Liver (tissue), 9 donors: ENCODE measurements around the gene FAM78A. TPM values are rescaled to one million over a fixed set of nuclear protein-coding genes. Genes with fewer than 3 reads are reported as not detected.

Source experiments
- DNase-seq: peaks from one replicate; pipeline ENCODE4 v3.0.0-alpha.2; 2017; ENCODE audit warnings: low spot score
- H3K27ac ChIP-seq, 2 donors: one replicate each; pipeline ENCODE4 v1.7.0; 2013; ENCODE audit warnings: inconsistent platforms in 2 of 2, low read length in 2 of 2, control low read depth in 1 of 2, low read depth in 1 of 2, mild to moderate bottlenecking in 1 of 2
- H3K27me3 ChIP-seq, 4 donors: one replicate each; pipeline versions ENCODE4 v1.6.1 to v1.7.0; 2013; ENCODE audit warnings: low read length in 3 of 4, inconsistent platforms in 1 of 4, mild to moderate bottlenecking in 1 of 4, moderate library complexity in 1 of 4; ENCODE audit not compliant: control insufficient read depth in 4 of 4, insufficient read depth in 4 of 4
- H3K36me3 ChIP-seq, 4 donors: one replicate each; pipeline versions ENCODE4 v1.6.1 to v1.7.0; 2013; ENCODE audit warnings: low read length in 3 of 4, mild to moderate bottlenecking in 3 of 4, low read depth in 1 of 4, moderate library complexity in 1 of 4; ENCODE audit not compliant: control insufficient read depth in 4 of 4, insufficient read depth in 3 of 4
- H3K4me1 ChIP-seq, 4 donors: one replicate each; pipeline versions ENCODE4 v1.6.1 to v1.7.0; 2013; ENCODE audit warnings: low read length in 3 of 4, mild to moderate bottlenecking in 3 of 4, moderate library complexity in 1 of 4; ENCODE audit not compliant: control insufficient read depth in 4 of 4, insufficient read depth in 4 of 4
- H3K4me3 ChIP-seq, 3 donors: one replicate each; pipeline versions ENCODE4 v1.6.1 to v1.7.0; 2013; ENCODE audit warnings: low read length in 3 of 3, control low read depth in 1 of 3, low read depth in 1 of 3, mild to moderate bottlenecking in 1 of 3
- H3K9ac ChIP-seq, 2 donors: one replicate each; pipeline ENCODE4 v1.7.0; 2013; ENCODE audit warnings: low read length in 2 of 2, mild to moderate bottlenecking in 2 of 2, moderate library complexity in 2 of 2, control low read depth in 1 of 2, low read depth in 1 of 2
- H3K9me3 ChIP-seq, 4 donors: one replicate each; pipeline versions ENCODE4 v1.6.1 to v1.7.0; 2013; ENCODE audit warnings: low read length in 3 of 4; ENCODE audit not compliant: control insufficient read depth in 4 of 4
- ATF3 ChIP-seq: IDR thresholded peaks from 2 replicates; pipeline ENCODE4 v1.6.1; 2016; ENCODE audit warnings: antibody characterized with exemption
- CTCF ChIP-seq: fragments of 150-350 bp; IDR thresholded peaks from 2 replicates; pipeline ENCODE4 v1.5.1; 2017; ENCODE audit warnings: improper control_type of control experiment, low read depth, low read length; ENCODE audit not compliant: missing input control
- EGR1 ChIP-seq, 2 donors: IDR thresholded peaks; 2 replicates each; pipeline ENCODE4 v1.6.1; 2016 to 2018; ENCODE audit warnings: antibody characterized with exemption in 2 of 2, low read depth in 2 of 2
- FOXA1 ChIP-seq: IDR thresholded peaks from 2 replicates; pipeline ENCODE4 v1.6.1; 2016; ENCODE audit warnings: antibody characterized with exemption
- FOXA2 ChIP-seq: IDR thresholded peaks from 2 replicates; pipeline ENCODE4 v1.6.1; 2016; ENCODE audit warnings: antibody characterized with exemption
- GABPA ChIP-seq, 2 donors: IDR thresholded peaks in 1 of 2; conservative IDR thresholded peaks in 1 of 2; 2 replicates each; pipeline ENCODE4 v1.6.1; 2016; ENCODE audit warnings: antibody characterized with exemption in 2 of 2, mild to moderate bottlenecking in 1 of 2, moderate library complexity in 1 of 2
- HNF4A ChIP-seq, 2 donors: conservative IDR thresholded peaks; 2 replicates each; pipeline ENCODE4 v1.6.1; 2016; ENCODE audit warnings: antibody characterized with exemption in 2 of 2, mild to moderate bottlenecking in 2 of 2
- HNF4G ChIP-seq: IDR thresholded peaks from 2 replicates; pipeline ENCODE4 v1.6.1; 2016; ENCODE audit warnings: antibody characterized with exemption
- JUND ChIP-seq, 2 donors: IDR thresholded peaks; 2 replicates each; pipeline ENCODE4 v1.6.1; 2016; ENCODE audit warnings: antibody characterized with exemption in 2 of 2
- MAX ChIP-seq: IDR thresholded peaks from 2 replicates; pipeline ENCODE4 v1.6.1; 2016; ENCODE audit warnings: antibody characterized with exemption
- NR2F2 ChIP-seq: IDR thresholded peaks from 2 replicates; pipeline ENCODE4 v1.6.1; 2016; ENCODE audit warnings: antibody characterized with exemption
- RAD21 ChIP-seq, 2 donors: IDR thresholded peaks; 2 replicates each; pipeline ENCODE4 v1.6.1; 2016; ENCODE audit warnings: antibody characterized with exemption in 2 of 2, mild to moderate bottlenecking in 2 of 2
- REST ChIP-seq: IDR thresholded peaks from 2 replicates; pipeline ENCODE4 v1.6.1; 2016; ENCODE audit warnings: antibody characterized with exemption, mild to moderate bottlenecking
- RXRA ChIP-seq, 2 donors: IDR thresholded peaks; 2 replicates each; pipeline ENCODE4 v1.6.1; 2017 to 2018; ENCODE audit warnings: antibody characterized with exemption in 2 of 2, mild to moderate bottlenecking in 1 of 2
- SP1 ChIP-seq: IDR thresholded peaks from 2 replicates; pipeline ENCODE4 v1.6.1; 2018; ENCODE audit warnings: antibody characterized with exemption, mild to moderate bottlenecking
- TAF1 ChIP-seq: conservative IDR thresholded peaks from 2 replicates; pipeline ENCODE4 v1.6.1; 2016; ENCODE audit warnings: antibody characterized with exemption, mild to moderate bottlenecking
- YY1 ChIP-seq: IDR thresholded peaks from 2 replicates; pipeline ENCODE4 v1.6.1; 2016; ENCODE audit warnings: antibody characterized with exemption, mild to moderate bottlenecking
- ZBTB33 ChIP-seq: IDR thresholded peaks from 2 replicates; pipeline ENCODE4 v1.6.1; 2016; ENCODE audit warnings: antibody characterized with exemption
- WGBS: extraction: QIAGEN DNeasy Blood & Tissue Kit; methylation state at CpG from one replicate; pipeline ENCODE4 v1.1.7; 2013; 5-methylcytosine and 5-hydroxymethylcytosine counted together
- polyA plus RNA-seq, 2 donors: library from polyadenylated mRNA; stranded (reverse) in 1 of 2; unstranded in 1 of 2; fragments of 200-250 nt in 1 of 2; fragments of >200 nt in 1 of 2; fragmentation: Nextera tagmentation in 1 of 2; extraction: Ambion mirVana in 1 of 2; gene quantifications; one replicate each; pipeline versions ENCODE4 v1.2.1 to v1.2.3, GENCODE V29; 2013 to 2015
- total RNA-seq, 2 donors: library from RNA; depleted of rRNA; stranded (reverse); fragments of >200 nt; gene quantifications; one replicate each; pipeline ENCODE4 v1.2.3, GENCODE V29; 2014
- donor health status: healthy.
- donor health status: healthy.
- donor health status: healthy.
- donor health status: healthy.
- donor health status: healthy.

FAM78A gene
- total and polyA plus RNA-seq, 4 donors, result 0.25 to 6.6 (median 1.7) TPM

GRCh38 chr9:131284856-131285255, 8.5 kb upstream of the FAM78A start:
- H3K4me3 ChIP-seq, result no peak overlapping the region
- no peak for DNase-seq
- WGBS, result 90% methylated on average over 6 of the region's 6 CpGs
- no peaks in the 10 kb centered on the region for H3K9me3 ChIP-seq
- no peaks in the 10 kb centered on the region for H3K4me1 ChIP-seq
- no peak overlapping the region for H3K9ac ChIP-seq
- peaks cover 0 to 6% (median 1%) of the 10 kb centered on the region in 4 donors for H3K27me3 ChIP-seq
- no peaks in the 10 kb centered on the region for H3K36me3 ChIP-seq
- H3K27ac ChIP-seq, result no peak overlapping the region
- TF ChIP-seq RXRA (IDR thresholded peaks at IDR 0.05), result no peak
- TF ChIP-seq MAX, result no peak
- no peak for TF ChIP-seq ATF3
- TF ChIP-seq RAD21 (IDR thresholded peaks at IDR 0.05), result no peak
- TF ChIP-seq NR2F2, result no peak
- TF ChIP-seq GABPA (IDR thresholded peaks at IDR 0.05 in 1 of 2, conservative IDR thresholded peaks at IDR 0.05 in 1 of 2), result no peak
- TF ChIP-seq REST, result no peak
- TF ChIP-seq TAF1, result no peak
- TF ChIP-seq JUND (IDR thresholded peaks at IDR 0.05), result no peak

GRCh38 chr9:131282688-131283422, 6.5 kb upstream of the FAM78A start:
- H3K27ac ChIP-seq, result no peak overlapping the region
- 6% methylated on average over 61 of the region's 61 CpGs for WGBS
- peaks cover 0 to 6% (median 1%) of the 10 kb centered on the region in 4 donors for H3K27me3 ChIP-seq
- no peaks in the 10 kb centered on the region for H3K9me3 ChIP-seq
- DNase-seq, result no peak
- peaks cover 0 to 4% (median 1%) of the 10 kb centered on the region in 4 donors for H3K4me1 ChIP-seq
- no peak overlapping the region for H3K4me3 ChIP-seq
- no peaks in the 10 kb centered on the region for H3K36me3 ChIP-seq
- H3K9ac ChIP-seq, result no peak overlapping the region
- TF ChIP-seq HNF4A (conservative IDR thresholded peaks at IDR 0.05) (no peak), TAF1 (no peak), EGR1 (IDR thresholded peaks at IDR 0.05; ENCODE audit: low read depth in 2 of 2) (no peak), HNF4G (no peak), GABPA (IDR thresholded peaks at IDR 0.05 in 1 of 2, conservative IDR thresholded peaks at IDR 0.05 in 1 of 2) (no peak), NR2F2 (no peak), RXRA (IDR thresholded peaks at IDR 0.05) (no peak), JUND (IDR thresholded peaks at IDR 0.05) (no peak), FOXA2 (no peak), SP1 (no peak), REST (no peak), ZBTB33 (no peak), YY1 (no peak), RAD21 (IDR thresholded peaks at IDR 0.05) (no peak), FOXA1 (no peak), ATF3 (no peak), CTCF (no peak), MAX (no peak)
